CD4-positive, alpha-beta T cell treated with Interleukin-6 for 4 hours (primary cell): ENCODE measurements around the gene TSC22D1.
"Not testable (repeated sequence)": the region's sequence is repeated elsewhere in the genome, so short reads cannot be mapped to it uniquely, and the experiment has no call there.

ENCODE experiments used
- DNase-seq: peaks from one replicate; pipeline ENCODE4 v3.0.0-alpha.2; 2020; ENCODE audit warnings: mixed read lengths

The TSC22D1 gene

GRCh38 chr13:44575741-44576350 lies at the start of gene TSC22D1:
Gene TSC22D1, minus strand, starts transcription at chr13:44576330. Its CDS starts 256 bp downstream, at chr13:44576074.
- peak; percentile 77 for DNase-seq

GRCh38 chr13:44622708-44623107 lies 46.6 kb upstream of the TSC22D1 start:
- DNase-seq, result no peak

DNA sequence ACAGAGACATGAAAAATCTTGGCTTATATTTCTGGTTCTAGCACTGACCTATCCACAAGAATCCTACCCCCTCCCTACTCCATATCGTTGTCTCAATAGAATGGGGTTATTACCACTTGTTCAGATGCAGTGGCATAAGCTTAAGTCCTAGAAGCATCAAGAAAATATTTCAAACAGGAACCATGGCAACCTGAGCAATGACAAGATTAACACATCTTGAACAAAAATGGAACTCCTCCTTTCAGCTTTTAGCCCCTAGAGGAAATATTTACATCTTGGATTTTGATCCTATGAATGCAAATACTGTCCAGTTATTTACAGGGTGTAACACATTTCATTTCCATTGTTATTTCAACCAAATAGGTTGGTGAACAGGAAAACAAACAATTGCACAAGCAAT lies 46.1 kb upstream of the TSC22D1 start:
- no peak for DNase-seq

- DNase-seq, result no peak
Observed at GRCh38 chr13:44620057-44620456, 43.9 kb upstream of the TSC22D1 start.

- no peak for DNase-seq
Observed at GRCh38 chr13:44619651-44620050, 43.5 kb upstream of the TSC22D1 start.

- no peak for DNase-seq
Observed at GRCh38 chr13:44618326-44618725, 42.2 kb upstream of the TSC22D1 start.

DNA sequence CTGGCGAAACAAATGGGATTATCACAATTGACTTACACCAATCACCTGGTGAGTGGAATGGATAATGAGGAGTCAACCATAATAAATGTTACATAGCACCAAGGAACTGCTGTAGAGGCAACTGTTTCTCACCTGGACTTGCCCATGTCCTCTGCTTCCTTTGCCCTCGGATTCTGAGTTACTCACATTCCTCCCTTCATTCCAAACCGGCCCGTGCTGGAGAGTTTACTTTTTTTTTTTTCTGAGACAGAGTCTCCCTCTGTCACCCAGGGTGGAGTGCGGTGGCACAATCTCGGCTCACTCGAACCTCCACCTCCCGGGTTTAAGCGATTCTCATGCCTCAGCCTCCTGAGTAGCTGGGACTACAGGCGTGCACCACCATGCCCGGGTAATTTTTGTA lies 41.5 kb upstream of the TSC22D1 start:
- no peak for DNase-seq

DNA sequence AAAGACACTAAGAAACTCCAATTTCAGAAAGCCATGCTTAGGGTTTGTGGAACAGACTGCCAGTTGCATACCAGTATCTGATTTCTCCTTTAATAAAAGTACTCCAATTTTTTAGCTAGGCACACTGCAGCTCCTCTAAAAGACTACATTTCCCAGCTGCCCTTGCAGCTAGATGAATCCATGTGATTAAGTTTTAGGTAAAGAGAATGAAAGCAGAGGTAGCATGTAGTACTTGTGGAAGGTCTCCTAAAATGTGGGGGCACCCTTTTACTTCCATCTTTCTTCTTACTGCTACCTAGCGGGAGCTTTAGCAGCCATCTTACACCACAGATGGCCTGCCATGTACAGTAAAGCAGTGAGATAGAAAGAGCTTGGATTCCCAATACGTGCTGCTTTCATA lies 33.0 kb upstream of the TSC22D1 start:
- no peak for DNase-seq

GRCh38 chr13:44605721-44606120 lies 29.6 kb upstream of the TSC22D1 start:
- DNase-seq, result no peak

DNA sequence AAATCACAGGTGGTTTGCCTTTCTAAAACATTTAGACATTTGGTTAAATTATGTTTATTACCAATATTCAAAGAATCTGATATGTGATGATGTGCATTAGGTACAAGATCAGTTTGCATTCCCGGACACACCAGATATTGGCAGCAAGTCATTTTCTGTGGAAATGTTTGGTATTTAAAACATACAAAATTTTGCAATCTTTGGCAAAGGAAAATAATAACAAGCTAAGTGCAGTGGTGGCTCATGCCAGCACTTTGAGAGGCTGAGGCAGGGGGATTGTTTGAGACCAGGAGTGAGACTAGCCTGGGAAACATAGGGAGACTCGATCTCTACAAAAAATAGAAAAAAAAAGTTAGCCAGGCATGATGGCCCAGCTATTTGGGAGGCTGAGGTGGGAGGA lies 29.1 kb upstream of the TSC22D1 start:
- no peak for DNase-seq

DNA sequence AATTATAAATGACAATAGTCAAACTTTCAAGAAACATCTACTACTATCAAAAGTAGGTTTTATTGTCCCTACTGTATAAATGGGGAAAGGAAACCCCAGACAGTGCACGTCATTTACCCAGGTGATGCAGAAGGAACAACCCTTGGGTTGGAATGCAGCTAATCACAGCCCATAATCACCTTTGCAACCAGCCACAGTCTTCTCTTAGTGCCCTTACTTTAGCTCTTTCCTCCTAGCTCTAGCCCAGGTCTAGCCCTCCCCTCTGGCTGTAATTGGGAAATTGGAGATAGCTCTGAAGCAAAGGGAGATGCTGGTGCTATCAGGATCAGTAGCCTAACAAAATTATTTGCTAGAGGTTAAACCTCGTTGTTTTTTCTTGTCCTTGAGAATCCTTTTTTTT lies 25.5 kb upstream of the TSC22D1 start:
- DNase-seq, result no peak

DNA sequence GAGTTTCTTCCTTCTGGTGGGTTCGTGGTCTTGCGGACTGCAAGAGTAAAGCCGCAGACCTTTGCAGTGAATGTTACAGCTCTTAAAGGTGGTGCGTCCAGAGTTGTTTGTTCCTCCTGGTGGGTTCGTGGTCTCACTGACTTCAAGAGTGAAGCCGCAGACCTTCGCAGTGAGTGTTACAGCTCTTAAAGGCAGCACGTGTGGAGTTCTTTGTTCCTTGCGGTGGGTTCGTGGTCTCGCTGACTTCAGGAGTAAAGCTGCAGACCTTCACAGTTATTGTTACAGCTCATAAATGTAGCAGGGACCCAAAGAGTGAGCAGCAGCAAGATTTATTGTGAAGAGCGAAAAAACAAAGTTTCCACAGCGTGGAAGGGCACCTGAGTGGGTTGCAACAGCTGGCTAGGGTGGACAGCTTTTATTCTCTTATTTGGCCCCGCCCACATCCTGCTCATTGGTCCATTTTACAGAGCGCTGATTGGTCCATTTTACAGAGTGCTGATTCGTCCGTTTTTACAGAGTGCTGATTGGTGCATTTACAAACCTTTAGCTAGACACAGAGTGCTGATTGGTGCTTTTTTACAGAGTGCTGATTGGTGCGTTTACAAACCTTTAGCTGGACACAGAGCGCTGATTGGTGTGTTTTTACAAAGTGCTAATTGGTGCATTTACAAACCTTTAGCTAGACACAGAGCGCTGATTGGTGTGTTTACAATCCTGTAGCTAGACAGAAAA lies 17.9 kb upstream of the TSC22D1 start:
- DNase-seq, result not testable (repeated sequence)

DNA sequence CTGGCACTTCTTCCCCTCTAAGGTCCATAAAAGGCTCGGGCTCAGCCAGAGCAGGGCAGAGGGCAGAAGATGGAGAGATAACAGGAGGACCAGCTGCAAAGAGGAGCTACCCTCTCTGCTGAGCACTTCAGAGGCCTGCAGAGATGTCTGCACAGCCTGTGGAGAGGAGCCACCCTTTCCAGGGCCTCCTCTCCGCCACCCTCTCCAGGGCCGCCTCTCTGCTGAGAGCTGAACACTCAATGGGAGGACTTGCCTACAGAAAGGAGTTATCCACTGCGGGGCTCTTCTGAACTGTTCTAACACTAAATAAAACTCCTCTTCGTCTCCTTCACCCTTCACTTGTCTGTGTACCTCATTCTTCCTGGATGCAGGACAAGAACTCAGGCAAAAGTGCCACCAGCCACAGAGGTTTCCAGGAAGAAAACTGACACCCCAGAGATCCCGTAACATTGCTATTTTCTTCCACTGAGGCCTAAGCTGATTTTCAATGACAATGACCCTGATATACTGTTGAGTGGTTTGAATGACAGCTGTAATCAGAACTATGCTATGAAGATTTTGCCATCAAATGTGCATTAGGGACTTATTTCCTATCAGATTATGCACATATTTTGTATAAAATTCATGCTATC lies 16.2 kb upstream of the TSC22D1 start:
- DNase-seq, result no peak

DNA sequence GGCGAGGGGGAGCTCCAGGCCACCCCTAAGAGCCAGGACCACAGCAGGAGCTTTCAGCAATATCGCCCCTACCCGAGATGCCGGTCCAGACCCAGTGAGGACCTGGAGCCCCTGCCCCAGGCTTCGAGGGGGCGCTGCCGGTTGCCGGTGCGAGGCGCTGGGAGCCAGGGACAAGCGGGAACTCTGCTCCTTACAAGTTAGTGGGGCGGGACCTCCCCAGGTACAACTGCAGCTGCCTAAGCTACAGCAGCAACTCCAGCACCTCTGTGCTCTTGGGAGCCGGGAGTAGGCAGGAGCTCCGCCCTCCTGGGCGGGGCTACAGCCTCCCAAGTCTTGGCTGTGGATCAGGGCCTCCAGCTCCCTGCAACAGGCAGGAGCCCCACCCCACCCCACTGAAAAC lies 15.2 kb upstream of the TSC22D1 start:
- no peak for DNase-seq

- no peak for DNase-seq
Observed at GRCh38 chr13:44583137-44583536, 7.0 kb upstream of the TSC22D1 start.

DNA sequence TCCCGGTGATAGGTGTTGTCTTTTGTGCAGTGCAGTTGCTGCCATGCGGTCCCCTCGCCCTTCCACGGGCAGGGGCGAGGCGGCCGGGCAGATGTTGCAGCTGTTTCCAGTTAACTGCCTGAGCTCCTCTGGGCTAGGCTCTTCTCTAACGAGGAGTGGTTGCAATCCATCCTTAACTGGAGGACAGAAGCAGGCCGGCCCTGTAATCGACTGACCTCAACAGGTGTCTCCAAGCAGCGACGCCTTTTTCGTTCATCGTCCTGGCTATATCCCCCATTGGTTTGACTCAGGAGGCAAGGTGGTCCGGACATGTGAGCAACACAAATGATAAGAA lies 1.9 kb upstream of the TSC22D1 start:
- DNase-seq, result no peak

DNA sequence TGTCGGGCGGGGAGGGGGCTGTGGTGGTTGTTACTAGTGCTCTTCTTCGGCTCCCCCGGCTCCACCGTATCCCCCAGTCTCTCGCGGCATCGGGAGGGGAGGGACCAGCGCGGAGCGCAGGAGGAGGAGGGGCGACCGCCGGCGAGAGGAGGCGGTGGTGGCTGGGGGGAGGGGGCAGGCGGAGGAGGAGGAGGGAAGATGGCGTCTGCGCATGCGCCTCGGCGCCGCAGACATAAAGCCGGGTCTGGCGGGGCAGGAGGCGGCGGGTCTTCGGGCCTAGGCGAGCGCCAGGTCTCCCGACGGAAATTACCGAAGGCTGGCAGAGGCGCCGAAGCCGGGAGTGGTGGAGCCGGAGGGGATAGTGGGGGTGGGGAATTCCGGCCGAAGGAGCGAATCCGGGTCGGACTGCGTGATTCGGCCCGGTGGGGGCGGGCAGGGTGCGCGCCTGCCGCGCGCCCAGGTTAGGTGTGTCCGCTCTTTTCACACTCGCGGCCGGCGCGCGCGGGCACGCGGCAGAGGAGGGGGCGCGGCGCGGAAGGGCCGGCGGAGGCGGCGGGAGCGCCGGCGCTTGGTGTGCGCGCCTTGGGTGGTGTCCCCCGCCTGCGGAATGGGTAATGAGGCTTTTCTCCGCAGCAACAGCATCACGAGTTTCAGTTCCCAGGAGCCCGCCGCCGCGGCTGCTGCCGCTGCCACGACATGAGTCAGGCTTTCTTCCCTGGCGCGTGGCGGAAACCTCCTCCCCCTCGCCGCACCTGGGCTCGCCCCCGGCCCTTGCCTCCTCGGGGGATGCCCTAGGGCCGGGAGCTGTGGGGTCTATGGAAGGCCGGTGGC lies 1.3 kb upstream of the TSC22D1 start:
- DNase-seq, result peak; percentile 98

DNA sequence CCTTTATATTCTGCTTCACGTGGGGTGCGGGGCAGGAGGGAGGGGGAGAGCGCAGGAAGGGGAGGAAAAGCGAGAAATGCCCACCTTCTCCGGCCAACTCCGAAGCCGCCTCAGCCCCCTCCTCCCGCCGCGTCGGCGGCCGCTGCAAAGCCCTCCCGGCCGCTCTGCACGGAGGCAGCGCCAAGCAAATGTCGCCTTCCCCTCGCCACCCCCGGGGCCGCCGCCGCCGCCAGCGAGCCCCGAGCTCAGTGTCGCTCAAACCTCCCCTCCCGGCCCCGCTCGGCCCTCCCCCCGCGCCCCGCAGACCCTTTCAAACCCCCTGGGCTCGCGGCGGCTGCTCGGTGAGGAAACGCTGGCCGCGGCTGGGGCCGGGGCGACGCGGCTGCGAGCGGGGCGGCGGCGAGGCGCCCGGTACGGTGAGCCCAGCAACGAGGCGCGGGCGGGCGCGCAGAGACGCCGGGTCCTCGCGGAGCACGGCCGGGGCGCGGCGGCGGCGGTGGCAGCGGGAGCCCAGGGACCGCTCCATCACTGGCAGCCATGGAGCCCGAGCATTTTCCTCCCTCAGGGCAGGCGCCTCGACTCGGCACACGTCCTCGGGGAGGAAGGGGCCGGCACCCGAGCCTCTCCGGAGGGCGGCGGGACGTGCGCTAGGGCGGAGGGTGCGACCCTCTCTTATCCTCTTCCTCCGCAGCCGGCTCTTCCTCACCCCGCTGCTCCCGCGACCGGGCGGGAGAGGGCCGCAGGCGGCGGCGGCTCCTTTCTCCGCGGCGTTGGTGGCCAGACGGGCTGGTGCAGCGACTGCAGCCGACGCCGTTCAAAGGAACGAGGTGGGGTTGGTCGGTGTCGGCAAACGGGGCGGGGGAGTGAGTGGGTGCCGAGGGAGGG lies 463 bp upstream of the TSC22D1 start:
- DNase-seq, result peak; percentile 44

GRCh38 chr13:44575035-44575434 lies 1.1 kb downstream of the TSC22D1 start:
- no peak for DNase-seq

DNA sequence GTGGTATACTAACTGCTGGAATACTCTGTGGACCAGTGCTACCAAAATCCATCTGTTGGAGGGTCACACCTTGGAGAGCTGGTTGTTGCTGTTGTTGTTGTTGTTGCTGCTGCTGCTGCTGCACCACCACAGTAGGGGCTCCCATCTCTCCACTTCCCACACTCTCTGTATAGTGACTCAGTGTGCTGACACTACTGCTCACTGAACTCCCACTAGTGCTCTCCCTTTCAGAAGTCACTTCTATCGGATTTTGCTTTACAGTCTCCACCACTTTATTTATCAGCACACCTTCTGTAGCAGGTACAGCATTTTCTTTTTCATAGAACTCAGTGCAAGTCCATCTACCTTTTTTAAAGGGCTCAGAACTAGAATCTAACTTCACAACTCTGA lies 1.7 kb downstream of the TSC22D1 start:
- DNase-seq, result no peak

- DNase-seq, result no peak
Observed at GRCh38 chr13:44573790-44574465, 2.2 kb downstream of the TSC22D1 start.

- DNase-seq, result no peak
Observed at GRCh38 chr13:44573071-44573470, 3.1 kb downstream of the TSC22D1 start.
